NK-92 (cell line): ENCODE measurements around the gene AP4M1.

Source experiments
- DNase-seq: peaks from one replicate; lab custom pipeline; 2025; ENCODE audit not compliant: unreplicated experiment; lab: John Stamatoyannopoulos, UW

AP4M1 gene, protein sequence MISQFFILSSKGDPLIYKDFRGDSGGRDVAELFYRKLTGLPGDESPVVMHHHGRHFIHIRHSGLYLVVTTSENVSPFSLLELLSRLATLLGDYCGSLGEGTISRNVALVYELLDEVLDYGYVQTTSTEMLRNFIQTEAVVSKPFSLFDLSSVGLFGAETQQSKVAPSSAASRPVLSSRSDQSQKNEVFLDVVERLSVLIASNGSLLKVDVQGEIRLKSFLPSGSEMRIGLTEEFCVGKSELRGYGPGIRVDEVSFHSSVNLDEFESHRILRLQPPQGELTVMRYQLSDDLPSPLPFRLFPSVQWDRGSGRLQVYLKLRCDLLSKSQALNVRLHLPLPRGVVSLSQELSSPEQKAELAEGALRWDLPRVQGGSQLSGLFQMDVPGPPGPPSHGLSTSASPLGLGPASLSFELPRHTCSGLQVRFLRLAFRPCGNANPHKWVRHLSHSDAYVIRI

DNA sequence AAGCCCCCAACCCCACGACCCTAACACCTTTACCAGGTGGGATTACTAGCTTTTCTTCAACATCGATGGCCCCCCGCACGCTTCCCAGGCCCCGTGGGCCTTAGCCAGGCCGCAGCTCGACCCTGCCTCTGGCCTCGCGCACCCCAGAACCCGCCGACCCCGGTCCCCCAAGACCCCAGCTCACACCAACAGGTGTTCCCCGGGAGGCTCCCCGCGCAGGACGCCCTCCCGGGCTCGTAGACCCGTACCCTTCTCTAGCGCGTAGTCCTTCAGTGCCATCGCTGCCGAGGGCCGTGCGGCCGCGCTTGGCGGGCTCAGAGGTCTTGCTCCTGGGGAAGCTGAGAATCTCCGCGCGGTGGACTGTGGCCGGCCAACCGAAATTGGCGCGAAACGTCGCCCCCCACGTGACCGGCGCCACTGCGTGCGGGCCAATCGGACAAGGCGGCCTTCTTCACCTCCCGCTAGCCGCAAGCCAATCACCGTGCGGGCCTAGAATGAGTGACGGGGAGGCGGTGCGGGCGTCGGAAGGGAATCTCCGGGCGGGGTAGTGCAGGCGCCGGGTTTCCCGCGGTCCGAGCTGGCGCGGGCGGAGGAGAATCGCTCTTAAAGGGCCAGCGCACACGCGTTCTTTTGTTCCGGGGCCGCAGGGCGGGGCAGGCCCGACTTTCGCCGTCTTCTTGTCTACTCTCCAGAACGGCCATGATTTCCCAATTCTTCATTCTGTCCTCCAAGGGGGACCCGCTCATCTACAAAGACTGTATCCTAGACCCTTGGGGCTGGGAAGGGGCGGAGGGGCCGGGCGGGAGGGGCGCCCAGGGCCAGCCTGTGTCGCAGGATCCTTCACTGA, at the start of gene AP4M1, which contains the start of gene MCM7:
Gene AP4M1 (plus strand): TSS at position 628 of the 847 bp plus-strand sequence. CDS start 72 bp downstream, at position 700.
Gene MCM7 (minus strand): TSS at position 382 of the 847 bp plus-strand sequence. CDS start 103 bp downstream, at position 279.
- DNase-seq, result peak; percentile 80

- DNase-seq, result no peak
Observed at GRCh38 chr7:100053215-100053614, 48.2 kb upstream of the AP4M1 start.

GRCh38 chr7:100057006-100057405, 44.4 kb upstream of the AP4M1 start:
- DNase-seq, result no peak

DNA sequence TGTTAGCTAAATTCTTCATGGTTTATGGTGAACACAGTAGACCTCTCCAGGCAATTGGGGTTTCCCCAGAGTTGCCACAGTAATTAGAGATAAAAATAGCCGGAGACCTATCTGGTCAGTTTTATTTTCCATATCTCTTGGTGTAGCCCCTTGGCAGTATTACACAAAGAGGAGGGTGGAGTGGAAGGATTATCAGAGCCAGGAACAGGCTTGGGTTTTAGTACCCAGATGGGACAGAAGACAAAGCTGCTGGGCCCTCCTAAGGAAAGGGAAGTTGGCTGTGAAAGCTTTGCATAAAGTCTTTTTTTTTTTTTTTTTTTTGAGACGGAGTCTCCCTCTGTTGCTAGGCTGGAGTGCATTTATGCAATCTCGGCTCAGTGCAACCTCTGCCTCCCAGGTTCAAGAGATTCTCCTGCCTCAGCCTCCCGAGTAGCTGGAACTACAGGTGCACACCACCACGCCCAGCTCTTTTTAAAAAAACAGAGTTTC, 42.1 kb upstream of the AP4M1 start:
- DNase-seq, result no peak

GRCh38 chr7:100061518-100062193, 39.8 kb upstream of the AP4M1 start:
- DNase-seq, result no peak

DNA sequence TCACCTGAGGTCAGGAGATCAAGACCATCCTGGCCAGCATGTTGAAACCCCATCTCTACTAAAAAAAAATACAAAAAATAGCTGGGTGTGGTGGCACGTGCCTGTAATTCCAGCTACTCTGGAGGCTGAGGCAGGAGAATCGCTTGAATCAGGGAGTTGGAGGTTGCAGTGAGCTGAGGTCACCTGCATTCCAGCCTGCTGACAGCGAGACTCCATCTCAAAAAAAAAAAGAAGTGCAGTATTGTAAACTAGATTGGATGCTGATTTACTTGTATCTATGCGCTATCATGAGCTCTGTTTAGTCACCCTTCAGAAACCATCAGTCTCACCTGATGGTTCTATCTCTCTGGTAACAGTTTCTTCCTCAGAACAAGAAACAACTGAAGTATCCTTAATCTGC, 38.1 kb upstream of the AP4M1 start:
- DNase-seq, result no peak

DNA sequence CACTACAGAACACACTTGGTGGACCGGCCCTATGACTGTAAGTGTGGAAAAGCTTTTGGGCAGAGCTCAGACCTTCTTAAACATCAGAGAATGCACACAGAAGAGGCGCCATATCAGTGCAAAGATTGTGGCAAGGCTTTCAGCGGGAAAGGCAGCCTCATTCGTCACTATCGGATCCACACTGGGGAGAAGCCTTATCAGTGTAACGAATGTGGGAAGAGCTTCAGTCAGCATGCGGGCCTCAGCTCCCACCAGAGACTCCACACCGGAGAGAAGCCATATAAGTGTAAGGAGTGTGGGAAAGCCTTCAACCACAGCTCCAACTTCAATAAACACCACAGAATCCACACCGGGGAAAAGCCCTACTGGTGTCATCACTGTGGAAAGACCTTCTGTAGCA, 37.3 kb upstream of the AP4M1 start:
- no peak for DNase-seq

DNA sequence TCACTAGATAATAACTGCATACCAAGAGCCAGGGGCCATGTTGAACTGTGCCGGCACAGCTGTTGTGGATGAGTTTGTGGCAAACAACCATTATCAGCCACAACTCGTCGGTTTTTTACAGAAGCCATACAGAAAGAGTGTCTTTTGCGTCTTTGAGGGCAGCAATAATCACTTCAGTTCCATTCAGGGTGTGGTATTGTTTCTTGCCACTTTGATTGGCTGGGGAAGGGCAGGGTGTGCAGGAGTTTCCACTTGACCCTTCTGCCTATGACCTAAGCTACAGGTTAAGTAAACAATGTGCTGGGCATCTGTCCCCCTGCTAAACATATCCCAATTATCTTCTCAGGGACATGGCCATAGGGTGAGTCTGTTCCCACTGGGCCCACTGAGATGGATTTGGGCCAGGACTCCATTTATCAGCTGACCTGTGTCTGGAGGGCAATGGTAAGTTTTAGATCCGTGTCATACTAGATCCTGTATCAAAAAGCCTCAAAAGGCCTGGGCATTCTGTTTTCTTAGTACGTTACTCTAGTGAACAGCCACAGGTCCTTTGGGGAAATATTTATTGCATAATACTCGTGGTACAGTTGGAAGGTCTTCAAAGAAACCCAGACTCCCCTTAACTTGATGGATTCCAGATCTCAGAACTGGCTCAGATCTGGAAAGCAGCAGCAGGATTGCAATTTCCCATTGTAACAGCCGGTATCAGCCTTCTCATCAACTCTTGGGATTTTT, 35.8 kb upstream of the AP4M1 start:
- DNase-seq, result no peak

DNA sequence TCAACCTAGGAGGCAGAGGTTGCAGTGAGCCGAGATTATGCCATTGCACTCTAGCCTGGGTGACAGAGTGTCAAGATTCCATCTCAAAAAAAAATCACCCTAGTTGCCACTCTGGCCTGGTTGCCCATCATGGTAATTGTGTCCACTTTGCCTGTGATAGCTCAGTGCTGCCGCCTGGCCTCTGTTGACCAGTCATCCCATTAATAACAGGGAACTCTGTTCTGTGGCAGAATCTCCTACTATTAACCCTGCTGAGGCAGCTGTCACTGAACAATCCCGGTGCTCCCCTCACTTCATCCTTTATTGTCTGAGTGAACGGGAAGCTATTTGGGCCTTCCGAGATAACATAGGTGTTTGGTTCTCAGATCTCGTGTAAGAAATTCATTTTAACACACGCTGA, 34.5 kb upstream of the AP4M1 start:
- no peak for DNase-seq

DNA sequence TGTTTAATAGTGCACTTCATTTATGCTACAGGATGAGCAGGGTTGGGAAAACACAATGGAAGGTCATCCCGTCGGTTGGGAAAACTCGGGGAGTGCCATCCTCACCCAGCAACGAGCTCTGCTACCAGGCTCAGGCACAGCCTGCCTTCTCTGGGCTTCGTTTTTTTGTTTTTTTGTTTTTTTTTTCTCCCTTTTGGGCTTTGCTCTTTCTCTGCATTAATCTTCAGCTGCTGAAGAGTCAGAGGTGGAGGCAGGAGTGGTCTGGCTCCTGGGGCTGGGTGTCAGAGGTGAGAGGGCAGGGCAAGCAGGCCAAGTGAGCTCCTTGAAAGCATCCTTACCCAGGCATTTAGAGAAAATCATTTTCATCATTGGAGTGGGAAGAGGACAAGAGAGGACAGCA, 31.5 kb upstream of the AP4M1 start:
- no peak for DNase-seq

DNA sequence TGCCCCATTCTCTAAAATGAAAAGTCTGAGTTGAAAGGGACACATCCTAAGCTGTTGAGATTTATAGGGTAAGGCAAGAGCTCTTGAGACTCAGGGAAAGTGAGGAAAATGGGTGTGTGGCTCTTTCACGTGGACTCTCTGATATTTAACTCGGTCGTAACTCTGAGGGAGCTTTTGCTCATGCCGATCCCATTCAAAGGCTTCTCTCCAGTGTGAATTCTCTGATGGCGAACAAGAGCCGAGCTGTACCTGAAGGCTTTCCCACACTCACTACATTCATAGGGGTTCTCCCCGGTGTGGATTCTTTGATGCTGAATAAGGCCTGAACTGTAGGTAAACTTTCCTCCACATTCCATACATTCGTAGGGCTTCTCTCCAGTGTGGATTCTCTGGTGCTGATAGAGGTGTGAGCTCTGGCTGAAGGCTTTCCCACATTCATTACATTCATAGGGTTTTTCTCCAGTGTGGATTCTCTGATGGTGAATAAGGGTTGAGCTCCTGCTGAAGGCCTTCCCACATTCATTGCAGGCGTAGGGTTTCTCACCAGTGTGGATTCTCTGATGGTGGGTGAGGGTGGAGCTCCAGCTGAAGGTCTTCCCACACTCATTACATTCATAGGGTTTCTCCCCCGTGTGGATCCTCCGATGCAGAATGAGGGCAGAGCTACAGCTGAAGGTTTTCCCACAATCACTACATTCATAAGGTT, 30.3 kb upstream of the AP4M1 start:
- DNase-seq, result no peak

DNA sequence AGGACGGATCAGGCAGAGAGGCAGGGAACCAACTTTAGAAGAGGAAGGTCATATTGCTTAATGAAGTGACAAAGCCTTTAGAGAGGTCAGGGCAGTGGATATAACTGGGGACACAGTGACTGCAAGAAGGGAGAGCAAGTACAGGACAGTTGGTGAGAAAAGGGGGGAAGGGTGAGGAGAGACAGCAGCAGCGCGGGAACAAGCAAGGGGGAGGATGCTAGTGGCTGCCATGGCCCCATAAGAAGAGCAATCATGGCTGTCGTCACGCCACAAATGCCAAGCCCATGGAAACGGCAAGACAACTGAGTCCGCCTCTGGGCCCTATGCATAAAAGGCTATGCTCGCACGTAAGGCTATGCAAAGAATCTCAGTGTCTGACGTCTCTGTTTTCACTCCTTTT, 29.0 kb upstream of the AP4M1 start:
- no peak for DNase-seq

- no peak for DNase-seq
Observed at GRCh38 chr7:100074841-100075240, 26.6 kb upstream of the AP4M1 start.

GRCh38 chr7:100075418-100075817, 26.0 kb upstream of the AP4M1 start:
- no peak for DNase-seq

DNA sequence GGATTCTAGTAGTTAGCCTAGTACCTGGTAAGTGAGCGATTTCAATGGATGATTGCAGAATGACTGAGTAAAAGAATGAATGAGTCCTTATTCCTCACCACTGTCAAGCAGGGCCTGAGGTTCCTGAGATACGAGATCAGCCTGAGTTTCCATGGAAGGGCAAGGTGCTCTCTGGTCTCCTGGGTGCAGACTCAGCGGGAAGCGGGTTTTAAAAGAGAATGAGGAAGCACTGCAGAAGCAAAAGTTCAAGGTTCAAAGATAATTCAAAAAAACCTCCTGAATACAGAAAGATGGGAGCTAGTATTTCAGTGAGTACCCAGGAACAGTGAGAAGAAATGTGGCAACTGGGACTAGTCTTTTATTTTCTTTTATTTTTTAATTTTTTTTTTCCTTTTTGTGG, 24.2 kb upstream of the AP4M1 start:
- no peak for DNase-seq

GRCh38 chr7:100079024-100079560, 22.4 kb upstream of the AP4M1 start:
- no peak for DNase-seq

GRCh38 chr7:100080907-100081534, 20.4 kb upstream of the AP4M1 start:
- no peak for DNase-seq

DNA sequence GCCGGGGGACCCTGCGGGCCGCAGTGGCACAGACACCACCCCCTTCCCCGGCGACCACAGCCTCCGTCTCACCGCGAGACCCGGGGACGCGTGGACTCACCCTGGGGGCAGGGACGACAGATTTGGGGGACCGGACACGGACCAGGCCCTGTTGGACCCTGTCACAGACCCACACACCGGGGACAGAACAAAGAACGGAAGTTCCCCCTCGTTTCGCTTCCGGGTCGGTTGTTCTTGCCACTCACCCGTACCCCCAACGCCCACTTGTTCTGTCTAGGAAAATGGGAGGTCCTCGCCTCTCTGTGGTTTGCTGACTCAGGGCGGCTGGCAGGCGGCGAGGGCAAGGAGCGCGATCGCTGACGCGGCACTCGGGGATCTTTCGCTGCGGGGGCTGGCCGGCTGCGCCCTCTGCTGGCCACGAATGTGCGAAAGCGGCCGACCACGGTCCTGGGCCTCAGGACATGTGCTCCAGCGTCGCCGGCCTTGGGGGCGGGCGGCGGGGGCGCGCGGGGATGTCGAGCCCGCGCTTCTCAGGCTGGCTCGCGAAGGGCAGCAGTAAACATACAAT, 19.8 kb upstream of the AP4M1 start, which contains the start of gene ZNF3:
Gene ZNF3 (minus strand): TSS at position 189 of the 568 bp plus-strand sequence. CDS start 4,366 bp downstream, outside the sequence.
- DNase-seq, result peak; percentile 93

- DNase-seq, result no peak
Observed at GRCh38 chr7:100082978-100083377, 18.5 kb upstream of the AP4M1 start.
